ENCODE measurements around the gene STK32B. TPM values are rescaled to one million over a fixed set of nuclear protein-coding genes. Genes with fewer than 3 reads are reported as not detected.

STK32B gene
- total and polyA plus RNA-seq, 9 of the 15 experiments (the other 6 are each of a cell fraction or from before 2014, with no cell fraction given) = 0.03 to 0.20 (median 0.07) TPM; not detected in 2

DNA sequence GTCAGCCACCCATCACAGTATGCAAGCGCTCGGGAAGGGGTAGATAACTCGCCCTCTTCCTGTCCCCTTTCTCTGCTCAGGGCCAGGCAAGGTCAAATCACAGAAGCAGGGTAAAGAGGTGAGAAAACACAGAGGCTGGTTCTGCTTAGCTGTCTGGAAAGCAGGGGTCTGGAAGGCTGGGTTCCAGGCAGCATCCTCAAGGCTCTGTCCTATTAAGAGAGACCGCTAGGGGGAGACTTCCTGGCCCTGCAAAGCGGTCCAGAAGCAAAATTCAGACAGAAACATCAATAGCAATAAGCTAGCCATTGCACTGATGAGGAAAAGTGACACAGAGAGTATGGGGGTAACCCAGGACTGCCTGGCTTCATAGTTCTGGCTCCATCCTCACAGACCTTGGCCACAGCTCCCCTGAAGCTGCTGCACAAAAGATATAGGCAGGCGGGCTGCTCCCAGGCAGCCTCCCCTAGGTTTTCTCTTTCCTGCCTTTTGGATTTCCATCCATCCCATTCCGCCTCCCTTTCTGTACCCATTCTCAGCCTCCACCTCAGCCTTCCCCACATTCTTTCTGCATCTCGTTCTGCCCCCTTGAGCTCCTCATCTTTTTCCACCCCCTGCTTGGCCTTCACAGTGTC lies 348.6 kb downstream of the STK32B start:
- intact Hi-C loops (cut with micrococcal nuclease) (no loop called here), in situ Hi-C loops (cut with MboI) (loop anchor here (10.0 kb wide), 1 partner anchor 395 kb away; no protein-coding TSS in a partner anchor)
- Histone ChIP-seq H3K36me3 (ENCODE audit: control insufficient read depth, insufficient read depth, low read length) (no peaks in the 10 kb centered on the region), H3K4me3 (no peak overlapping the region), H3K9ac (ENCODE audit: insufficient read depth in 1 of 2, low read depth in 2 of 2, low read length in 2 of 2) (no peak overlapping the region), H2AFZ (ENCODE audit: low read depth, low read length) (no peak overlapping the region), H3K9me3 (replicated peaks; ENCODE audit: control insufficient read depth, insufficient read depth, low read depth, low read length) (no peaks in the 10 kb centered on the region), H3K27me3 (ENCODE audit: control insufficient read depth in 2 of 2, insufficient read depth in 2 of 2, low read length in 2 of 2) (no peaks in the 10 kb centered on the region; a peak in 1 of 5 replicates), H3K9me1 (ENCODE audit: control insufficient read depth, insufficient read depth, low read length) (no peaks in the 10 kb centered on the region), H3K79me2 (ENCODE audit: control insufficient read depth, insufficient read depth, low read length) (no peaks in the 10 kb centered on the region), H4K20me1 (replicated peaks; ENCODE audit: control insufficient read depth, insufficient read depth, low read length) (peaks cover 3% of the 10 kb centered on the region; the same call in 1 of the 2 replicates), H3K27ac (ENCODE audit: extremely low read depth, low read depth, low read length) (no peak overlapping the region), H3K4me2 (ENCODE audit: insufficient read depth, low read length) (no peak overlapping the region), H3K4me1 (replicated peaks in 1 of 2; ENCODE audit: control insufficient read depth in 2 of 2, insufficient read depth in 2 of 2, low read length in 2 of 2) (no peaks in the 10 kb centered on the region)
- DNase-seq (ENCODE audit: extremely low read depth in 1 of 4, low spot score in 3 of 4) (peak; percentile 38 to 65 (median 51)), FAIRE-seq (peak; percentile 76), ATAC-seq (peak; percentile 79)
- ChIA-PET POLR2A (no interaction called here), CTCF (ENCODE audit: low intra/inter-chr PET ratio) (interaction anchor here (1.1 kb wide), 1 partner anchor 413 kb away, joined by 3 read pairs; no protein-coding TSS in a partner anchor)
- BruUV-seq (replicated peaks) = no TSS peak
- WGBS (ENCODE audit: insufficient coverage, low coverage, missing lambda C conversion rate) = 2% methylated on average over 8 of the region's 8 CpGs
- TF ChIP-seq, protein P1, sequence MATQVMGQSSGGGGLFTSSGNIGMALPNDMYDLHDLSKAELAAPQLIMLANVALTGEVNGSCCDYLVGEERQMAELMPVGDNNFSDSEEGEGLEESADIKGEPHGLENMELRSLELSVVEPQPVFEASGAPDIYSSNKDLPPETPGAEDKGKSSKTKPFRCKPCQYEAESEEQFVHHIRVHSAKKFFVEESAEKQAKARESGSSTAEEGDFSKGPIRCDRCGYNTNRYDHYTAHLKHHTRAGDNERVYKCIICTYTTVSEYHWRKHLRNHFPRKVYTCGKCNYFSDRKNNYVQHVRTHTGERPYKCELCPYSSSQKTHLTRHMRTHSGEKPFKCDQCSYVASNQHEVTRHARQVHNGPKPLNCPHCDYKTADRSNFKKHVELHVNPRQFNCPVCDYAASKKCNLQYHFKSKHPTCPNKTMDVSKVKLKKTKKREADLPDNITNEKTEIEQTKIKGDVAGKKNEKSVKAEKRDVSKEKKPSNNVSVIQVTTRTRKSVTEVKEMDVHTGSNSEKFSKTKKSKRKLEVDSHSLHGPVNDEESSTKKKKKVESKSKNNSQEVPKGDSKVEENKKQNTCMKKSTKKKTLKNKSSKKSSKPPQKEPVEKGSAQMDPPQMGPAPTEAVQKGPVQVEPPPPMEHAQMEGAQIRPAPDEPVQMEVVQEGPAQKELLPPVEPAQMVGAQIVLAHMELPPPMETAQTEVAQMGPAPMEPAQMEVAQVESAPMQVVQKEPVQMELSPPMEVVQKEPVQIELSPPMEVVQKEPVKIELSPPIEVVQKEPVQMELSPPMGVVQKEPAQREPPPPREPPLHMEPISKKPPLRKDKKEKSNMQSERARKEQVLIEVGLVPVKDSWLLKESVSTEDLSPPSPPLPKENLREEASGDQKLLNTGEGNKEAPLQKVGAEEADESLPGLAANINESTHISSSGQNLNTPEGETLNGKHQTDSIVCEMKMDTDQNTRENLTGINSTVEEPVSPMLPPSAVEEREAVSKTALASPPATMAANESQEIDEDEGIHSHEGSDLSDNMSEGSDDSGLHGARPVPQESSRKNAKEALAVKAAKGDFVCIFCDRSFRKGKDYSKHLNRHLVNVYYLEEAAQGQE (IDR thresholded peaks at IDR 0.05; ENCODE audit: borderline replicate concordance) = 0 out of 2 replicates have a peak, but pooled peaks have one; percentile 36
- TF ChIP-seq, protein P1 (CRISPR knock-in tag; IDR thresholded peaks at IDR 0.05; ENCODE audit: low read depth) = no peak
- TF ChIP-seq, protein P2, sequence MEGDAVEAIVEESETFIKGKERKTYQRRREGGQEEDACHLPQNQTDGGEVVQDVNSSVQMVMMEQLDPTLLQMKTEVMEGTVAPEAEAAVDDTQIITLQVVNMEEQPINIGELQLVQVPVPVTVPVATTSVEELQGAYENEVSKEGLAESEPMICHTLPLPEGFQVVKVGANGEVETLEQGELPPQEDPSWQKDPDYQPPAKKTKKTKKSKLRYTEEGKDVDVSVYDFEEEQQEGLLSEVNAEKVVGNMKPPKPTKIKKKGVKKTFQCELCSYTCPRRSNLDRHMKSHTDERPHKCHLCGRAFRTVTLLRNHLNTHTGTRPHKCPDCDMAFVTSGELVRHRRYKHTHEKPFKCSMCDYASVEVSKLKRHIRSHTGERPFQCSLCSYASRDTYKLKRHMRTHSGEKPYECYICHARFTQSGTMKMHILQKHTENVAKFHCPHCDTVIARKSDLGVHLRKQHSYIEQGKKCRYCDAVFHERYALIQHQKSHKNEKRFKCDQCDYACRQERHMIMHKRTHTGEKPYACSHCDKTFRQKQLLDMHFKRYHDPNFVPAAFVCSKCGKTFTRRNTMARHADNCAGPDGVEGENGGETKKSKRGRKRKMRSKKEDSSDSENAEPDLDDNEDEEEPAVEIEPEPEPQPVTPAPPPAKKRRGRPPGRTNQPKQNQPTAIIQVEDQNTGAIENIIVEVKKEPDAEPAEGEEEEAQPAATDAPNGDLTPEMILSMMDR (IDR thresholded peaks at IDR 0.05 in 2 of 3, conservative IDR thresholded peaks at IDR 0.05 in 1 of 3; ENCODE audit: insufficient read depth in 2 of 3, low read depth in 1 of 3, low read length in 3 of 3) = peak; percentile 56 to 68 (median 67)
- TF ChIP-seq SMC3 (conservative IDR thresholded peaks at IDR 0.05; ENCODE audit: insufficient read depth, low read depth, low read length) (0 out of 2 replicates have a peak, but pooled peaks have one; percentile 39), RAD21 (CRISPR knock-in tag; conservative IDR thresholded peaks at IDR 0.05 in 1 of 2, IDR thresholded peaks at IDR 0.05 in 1 of 2) (peak; percentile 21 to 49; a peak in 3 of 4 replicates)
- TF ChIP-seq, protein P3, sequence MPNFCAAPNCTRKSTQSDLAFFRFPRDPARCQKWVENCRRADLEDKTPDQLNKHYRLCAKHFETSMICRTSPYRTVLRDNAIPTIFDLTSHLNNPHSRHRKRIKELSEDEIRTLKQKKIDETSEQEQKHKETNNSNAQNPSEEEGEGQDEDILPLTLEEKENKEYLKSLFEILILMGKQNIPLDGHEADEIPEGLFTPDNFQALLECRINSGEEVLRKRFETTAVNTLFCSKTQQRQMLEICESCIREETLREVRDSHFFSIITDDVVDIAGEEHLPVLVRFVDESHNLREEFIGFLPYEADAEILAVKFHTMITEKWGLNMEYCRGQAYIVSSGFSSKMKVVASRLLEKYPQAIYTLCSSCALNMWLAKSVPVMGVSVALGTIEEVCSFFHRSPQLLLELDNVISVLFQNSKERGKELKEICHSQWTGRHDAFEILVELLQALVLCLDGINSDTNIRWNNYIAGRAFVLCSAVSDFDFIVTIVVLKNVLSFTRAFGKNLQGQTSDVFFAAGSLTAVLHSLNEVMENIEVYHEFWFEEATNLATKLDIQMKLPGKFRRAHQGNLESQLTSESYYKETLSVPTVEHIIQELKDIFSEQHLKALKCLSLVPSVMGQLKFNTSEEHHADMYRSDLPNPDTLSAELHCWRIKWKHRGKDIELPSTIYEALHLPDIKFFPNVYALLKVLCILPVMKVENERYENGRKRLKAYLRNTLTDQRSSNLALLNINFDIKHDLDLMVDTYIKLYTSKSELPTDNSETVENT (CRISPR knock-in tag; IDR thresholded peaks at IDR 0.05) = no peak
